GM19468 (cell line): ENCODE measurements around the gene HAND2.

Experiments used
- ATAC-seq: cut with Tn5 transposase; IDR thresholded peaks from one replicate; pipeline ENCODE4 v1.9.1; 2021; ENCODE audit warnings: mild to moderate bottlenecking, moderate library complexity, moderate number of reproducible peaks; ENCODE audit not compliant: unreplicated experiment; ENCODE audit errors: extremely low read depth

HAND2 gene

DNA sequence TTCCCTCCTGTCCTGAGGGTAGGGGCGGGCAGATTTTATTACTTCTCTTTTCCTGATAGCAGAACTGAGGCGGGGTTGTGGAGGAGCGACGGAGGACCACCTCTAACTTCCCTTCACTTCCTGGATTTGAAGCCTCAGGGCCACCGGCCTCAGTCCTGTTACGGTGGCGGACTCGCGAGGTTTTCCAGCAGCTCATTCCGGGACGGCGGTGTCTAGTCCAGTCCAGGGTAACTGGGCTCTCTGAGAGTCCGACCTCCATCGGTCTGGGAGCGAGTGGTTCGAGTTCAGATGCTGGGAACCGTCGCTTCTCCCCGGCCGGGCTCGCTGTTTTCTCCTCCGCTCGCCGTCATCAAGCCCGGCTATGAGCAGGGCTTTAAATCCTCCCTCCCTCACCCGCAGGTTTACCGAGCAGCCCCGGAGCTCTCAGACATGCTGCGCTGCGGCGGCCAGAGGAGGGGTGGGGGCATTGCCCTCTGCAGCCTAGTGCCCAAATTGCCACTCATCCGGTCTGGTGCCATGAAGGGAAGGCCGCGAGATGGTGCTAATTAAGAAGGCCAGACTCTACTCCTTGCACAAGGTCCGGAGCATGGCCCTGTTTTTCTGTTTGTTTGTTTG, 23.3 kb downstream of the HAND2 start:
- ATAC-seq: no peak

- ATAC-seq: peak; percentile 35
These were observed 24.0 kb downstream of the HAND2 start for GRCh38 chr4:173505924-173506518.

DNA sequence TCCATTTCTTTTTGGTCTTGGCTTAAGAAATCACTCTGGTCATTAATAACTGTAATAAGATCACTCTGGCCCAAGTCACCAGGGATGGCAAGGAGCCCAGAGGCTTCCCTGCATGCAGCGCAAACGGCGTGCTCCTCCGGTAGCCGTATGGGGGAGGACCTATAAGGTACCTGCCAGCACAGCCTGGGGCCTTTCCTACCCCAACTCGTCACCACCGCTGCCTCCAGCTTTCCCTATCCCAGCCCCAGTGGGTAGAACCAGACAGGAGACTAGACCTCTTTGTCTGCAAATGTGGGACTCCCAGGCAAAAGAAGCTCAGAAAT, 25.9 kb downstream of the HAND2 start:
- ATAC-seq: no peak

GRCh38 chr4:173503330-173504180, 26.5 kb downstream of the HAND2 start:
- ATAC-seq: no peak

DNA sequence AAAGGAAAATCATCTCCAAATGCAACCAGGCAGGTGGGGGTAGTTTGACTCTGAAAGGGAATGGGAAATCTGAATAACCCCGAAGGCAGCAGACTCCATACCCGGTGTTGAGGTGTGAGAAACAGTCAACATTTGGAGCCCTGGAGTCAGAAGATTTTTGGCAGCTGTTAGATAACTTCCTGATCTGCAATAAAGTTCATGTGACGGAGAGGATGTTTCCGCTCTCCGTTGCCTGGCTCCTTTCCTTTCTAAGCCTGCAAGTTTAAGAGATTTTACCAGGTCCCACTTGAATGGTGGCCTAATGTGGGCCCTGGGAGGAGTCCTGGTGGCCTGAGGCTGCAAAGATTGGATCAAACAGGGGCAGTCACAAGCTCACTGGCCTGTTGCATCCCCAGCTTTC, 27.7 kb downstream of the HAND2 start:
- no peak for ATAC-seq

DNA sequence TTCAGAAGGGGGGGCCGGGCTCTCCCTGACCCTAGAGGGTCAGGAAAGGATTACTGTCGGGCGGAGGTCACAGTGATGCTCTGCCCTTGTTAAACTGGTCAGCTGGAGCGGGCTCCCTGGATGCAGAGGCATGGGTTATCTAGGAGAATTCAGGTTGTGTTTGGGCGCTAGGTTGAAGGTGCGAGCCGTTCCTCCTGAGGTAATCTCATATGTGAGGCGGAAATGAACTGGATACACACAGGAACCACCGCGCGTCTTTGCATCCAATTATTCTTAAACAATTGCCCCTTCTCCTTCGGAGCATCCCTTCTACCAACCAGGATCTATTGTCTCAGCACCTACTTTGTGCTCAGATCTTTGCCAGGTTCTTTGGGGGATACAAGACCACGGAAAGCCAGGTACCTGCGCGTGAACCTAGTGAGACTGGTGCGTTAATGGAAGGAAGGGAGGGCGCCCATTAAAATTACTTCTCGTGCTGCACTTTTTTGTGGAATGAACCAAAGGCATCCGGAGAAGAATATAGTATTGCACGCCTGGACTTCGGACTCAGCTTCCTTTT, 28.4 kb downstream of the HAND2 start:
- ATAC-seq: no peak

- no peak for ATAC-seq
These were observed 29.0 kb downstream of the HAND2 start for GRCh38 chr4:173500841-173501591.

DNA sequence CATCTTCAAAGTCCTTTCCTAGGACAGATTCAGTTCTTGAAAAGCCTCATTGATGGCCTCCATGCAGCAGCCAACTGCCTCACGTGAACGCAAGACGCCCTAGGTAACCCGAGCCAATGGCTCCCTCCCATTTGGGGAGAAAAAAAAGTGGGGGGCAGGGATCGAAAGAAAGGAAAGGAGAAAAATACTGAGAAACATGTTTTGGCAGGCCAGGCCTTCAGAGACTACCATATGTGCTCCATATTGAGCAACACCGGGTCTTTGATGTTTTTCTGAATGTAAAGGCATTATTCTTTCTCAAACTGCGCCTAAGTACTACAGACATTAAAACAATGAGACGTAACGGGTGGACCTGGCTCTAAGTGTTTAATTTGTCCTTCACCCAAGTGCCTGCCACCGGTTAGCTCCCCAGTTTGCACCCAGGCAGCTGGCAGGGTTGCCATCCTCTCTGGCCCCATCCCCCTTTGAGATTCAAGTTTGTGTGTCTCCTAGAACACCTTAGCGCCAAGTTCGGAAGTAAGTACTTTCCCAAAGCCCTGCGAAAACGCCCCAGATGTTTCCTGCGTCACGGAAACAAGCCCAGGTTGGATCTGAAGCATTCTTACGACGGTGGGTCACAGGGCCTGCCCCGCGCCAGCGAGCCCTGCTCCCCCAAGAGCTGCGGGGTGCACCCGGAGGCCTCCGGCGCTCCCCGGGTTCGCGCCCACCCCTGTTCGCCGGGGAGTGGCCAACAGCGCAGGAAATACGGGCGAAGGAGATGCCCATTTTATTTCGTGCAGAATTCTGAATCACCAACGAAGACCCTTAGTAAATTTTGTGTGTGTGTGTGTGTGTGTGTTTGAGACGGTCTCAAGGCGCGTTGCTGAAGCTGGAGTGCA, 30.1 kb downstream of the HAND2 start:
- no peak for ATAC-seq

GRCh38 chr4:173498771-173499170, 31.3 kb downstream of the HAND2 start:
- ATAC-seq: no peak

- peak; percentile 37 for ATAC-seq
These were observed 32.0 kb downstream of the HAND2 start for GRCh38 chr4:173498023-173498422.

DNA sequence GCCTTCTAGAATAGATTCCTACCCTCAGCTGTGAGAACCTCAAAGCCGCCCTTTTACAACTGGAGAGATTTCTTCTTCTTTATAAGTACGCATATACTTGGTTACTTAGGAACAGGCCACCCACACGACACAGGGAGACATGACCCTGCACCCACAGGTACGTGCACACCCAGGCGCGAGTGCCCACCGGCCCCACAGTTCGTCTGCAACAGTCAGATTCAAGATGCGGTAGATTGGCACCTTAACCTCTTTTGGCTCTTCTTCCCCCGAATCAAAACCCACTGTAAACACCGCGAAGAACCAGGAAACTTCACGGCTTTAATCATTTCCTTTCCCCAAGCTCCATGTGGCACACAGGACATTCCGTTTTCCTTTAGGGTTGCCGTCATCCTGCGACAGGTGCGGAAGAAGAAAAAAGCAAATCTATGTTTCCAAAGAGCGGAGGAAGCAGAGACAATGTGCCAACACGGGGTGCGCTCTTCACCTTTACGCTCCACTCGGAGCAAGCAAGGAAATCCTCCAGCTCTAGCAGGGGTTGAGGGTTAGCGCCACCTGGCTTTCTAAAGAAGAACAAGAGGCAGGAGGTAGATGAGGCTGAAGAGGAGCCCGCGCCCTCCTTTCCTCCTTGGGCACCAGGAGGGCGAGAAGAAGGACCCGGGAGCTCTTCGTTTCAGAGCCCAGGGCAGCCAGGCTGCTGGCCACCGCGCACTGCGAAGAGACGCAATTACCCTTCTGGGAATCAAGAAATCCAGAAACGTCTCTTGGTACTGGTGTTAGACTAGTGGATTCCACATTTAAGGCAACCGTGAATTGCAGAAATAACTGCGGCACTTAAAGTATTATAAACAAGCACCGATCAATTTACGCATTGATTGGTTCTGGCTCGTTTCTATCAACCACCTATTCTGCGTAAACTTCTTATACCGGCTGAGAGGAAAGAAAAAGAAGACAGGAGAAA, 35.7 kb downstream of the HAND2 start:
- ATAC-seq: peak; percentile 92

DNA sequence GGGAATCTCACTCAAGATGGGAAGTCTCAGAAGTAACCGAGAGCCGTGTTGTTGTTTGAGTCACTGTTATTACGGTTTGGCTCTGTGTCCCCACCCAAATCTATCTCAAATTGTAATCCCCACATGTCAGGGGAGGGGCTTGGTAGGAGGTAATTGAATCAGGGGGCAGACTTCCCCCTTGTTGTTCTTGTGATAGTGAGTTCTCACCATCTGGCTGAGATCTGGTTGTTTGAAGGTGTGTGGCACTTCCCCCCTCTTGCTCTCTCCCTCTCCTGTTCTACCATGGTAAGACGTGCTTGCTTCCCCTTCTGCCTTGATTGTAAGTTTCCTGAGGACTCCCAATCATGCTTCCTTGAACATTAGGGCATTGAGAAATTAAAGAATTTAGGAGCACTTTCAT, 37.0 kb downstream of the HAND2 start:
- no peak for ATAC-seq

DNA sequence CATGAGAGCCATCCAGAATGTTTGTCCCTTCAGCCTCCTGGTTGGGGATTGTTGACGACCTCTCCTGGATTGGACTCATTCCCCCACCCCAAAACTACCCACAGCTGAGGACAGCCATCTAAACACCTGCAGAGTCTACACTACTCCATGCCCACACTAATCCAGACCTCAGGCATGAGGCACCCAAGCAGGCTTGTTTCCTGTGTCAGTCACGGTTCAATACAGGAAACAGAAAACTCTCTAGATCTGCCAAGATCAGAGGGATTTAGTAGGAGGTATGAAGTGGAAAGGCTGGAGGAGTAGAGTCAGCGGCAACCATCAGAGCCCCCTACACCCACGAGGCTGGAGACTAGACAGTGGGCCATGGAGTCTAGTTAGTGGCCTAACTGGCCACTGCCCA, 37.7 kb downstream of the HAND2 start:
- ATAC-seq: no peak

DNA sequence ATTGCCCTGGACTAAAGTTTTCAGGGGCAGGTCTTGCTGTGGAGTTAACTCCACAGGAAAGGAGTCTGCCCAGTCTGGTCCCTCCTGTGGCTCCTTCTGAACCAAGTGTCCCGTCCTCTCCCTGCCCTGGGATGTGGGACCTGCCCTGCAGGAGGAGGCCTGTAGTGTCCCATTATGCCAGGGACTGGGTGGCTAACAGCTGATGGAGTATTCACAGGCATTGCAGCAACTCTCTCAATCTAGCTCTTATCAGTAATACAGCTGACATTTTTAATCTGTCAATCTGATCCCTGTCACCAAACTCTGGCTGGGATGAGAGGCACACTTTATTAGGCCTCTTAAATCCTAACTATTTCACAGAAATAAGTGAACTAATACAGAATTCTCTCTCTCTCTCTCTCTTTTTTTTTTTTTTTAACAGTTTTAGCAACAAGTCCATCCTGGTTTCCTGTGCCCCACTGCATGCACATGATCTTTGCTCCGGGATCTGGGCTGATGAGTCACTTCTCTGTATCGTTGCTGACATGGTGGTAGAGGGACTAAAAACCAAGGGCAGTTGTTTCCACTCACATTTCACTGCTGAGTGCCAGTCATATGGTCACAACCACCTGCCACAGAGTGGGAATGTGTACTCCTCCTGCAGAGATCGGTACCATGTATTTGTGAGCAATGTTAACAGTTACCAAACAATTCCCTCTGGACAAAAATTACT, 39.1 kb downstream of the HAND2 start:
- no peak for ATAC-seq

- ATAC-seq: no peak
These were observed 39.8 kb downstream of the HAND2 start for GRCh38 chr4:173490256-173490655.

DNA sequence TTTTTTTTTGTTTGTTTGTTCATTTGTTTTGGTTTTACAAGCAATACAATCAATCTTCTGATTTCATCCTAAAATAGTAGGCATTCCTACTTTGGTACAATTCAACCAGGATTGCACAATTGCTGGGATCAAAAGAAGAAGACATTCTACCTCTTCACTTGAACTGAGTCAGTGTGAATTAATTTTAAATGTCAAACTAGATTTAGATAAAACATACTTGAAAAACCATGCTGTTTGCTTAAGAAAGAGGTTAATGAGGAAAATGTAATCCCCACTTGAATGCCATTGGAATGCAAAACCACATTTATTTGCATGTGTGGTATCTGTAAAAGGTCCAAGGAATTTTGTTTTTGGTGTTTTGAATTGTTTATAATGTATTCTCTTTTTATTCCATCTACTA, 40.5 kb downstream of the HAND2 start:
- no peak for ATAC-seq

- no peak for ATAC-seq
These were observed 41.4 kb downstream of the HAND2 start for GRCh38 chr4:173488656-173489055.

DNA sequence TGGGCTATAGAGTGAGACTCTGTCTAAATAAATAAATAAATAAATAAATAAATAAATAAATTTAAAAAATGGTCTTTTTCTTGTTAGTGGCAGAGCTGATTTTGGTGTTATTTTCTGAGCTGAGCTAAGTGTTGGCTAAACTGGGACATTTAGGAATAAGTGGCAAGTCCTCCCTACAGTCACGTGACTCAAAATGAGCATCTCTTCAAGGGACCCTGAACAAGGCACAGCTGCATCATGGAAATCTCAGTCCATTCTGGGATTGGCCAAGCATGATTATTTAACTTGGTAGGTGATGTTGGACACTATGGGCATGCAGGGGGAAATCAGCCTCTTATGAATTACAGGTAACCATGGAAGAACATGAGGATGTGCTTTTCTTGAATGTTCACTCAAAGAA, 42.0 kb downstream of the HAND2 start:
- no peak for ATAC-seq
